Endothelial cell (in vitro differentiated cells): ENCODE results near the gene PRPF38B. TPM values are rescaled to one million over a fixed set of nuclear protein-coding genes. Genes with fewer than 3 reads are reported as not detected.

Source experiments
- DNase-seq: peaks from one replicate; pipeline ENCODE4 v3.0.0; 2021; ENCODE audit warnings: low spot score
- H3K27ac Mint-ChIP-seq: one replicate; pipeline ENCODE4 v1.8.0; 2021; ENCODE audit warnings: mixed read lengths, inconsistent platforms; ENCODE audit not compliant: unreplicated experiment
- H3K27me3 Mint-ChIP-seq: one replicate; pipeline ENCODE4 v1.8.0; 2021; ENCODE audit warnings: mild to moderate bottlenecking, moderate library complexity, mixed read lengths, inconsistent platforms; ENCODE audit not compliant: unreplicated experiment
- H3K36me3 Mint-ChIP-seq: one replicate; pipeline ENCODE4 v1.8.0; 2021; ENCODE audit warnings: mild to moderate bottlenecking, low read depth, mixed read lengths, inconsistent platforms; ENCODE audit not compliant: unreplicated experiment
- H3K4me1 Mint-ChIP-seq: one replicate; pipeline ENCODE4 v1.8.0; 2021; ENCODE audit warnings: mild to moderate bottlenecking, mixed read lengths, inconsistent platforms; ENCODE audit not compliant: unreplicated experiment
- H3K4me3 Mint-ChIP-seq: one replicate; pipeline ENCODE4 v1.8.0; 2021; ENCODE audit warnings: mild to moderate bottlenecking, mixed read lengths, inconsistent platforms; ENCODE audit not compliant: unreplicated experiment
- H3K9me3 Mint-ChIP-seq: one replicate; pipeline ENCODE4 v1.8.0; 2021; ENCODE audit warnings: mixed read lengths, inconsistent platforms; ENCODE audit not compliant: unreplicated experiment
- CTCF ChIP-seq: fragments of 200-600 bp; sonication (generic); IDR thresholded peaks from one replicate; pipeline ENCODE4 v1.5.0; 2021; ENCODE audit warnings: antibody characterized with exemption; ENCODE audit not compliant: unreplicated experiment
- total RNA-seq: library from RNA; stranded (reverse); fragmentation: NEBNext Ultra II Directional; extraction: Animal tissue kit (Norgen Biotek cat#: 25700); gene quantifications from one replicate; pipeline ENCODE4 v1.2.1, GENCODE V29; 2021; ENCODE audit not compliant: unreplicated experiment

PRPF38B gene
- total RNA-seq, 1 donor from 2014 or later: 54.3 TPM

GRCh38 chr1:108715932-108716331 lies 23.8 kb downstream of the PRPF38B start:
- no peaks in the 10 kb centered on the region for H3K9me3 Mint-ChIP-seq
- H3K4me3 Mint-ChIP-seq: no peak overlapping the region
- peaks cover 9% of the 10 kb centered on the region for H3K4me1 Mint-ChIP-seq
- H3K27me3 Mint-ChIP-seq: no peaks in the 10 kb centered on the region
- TF ChIP-seq CTCF: no peak
- DNase-seq: no peak
- no peaks in the 10 kb centered on the region for H3K36me3 Mint-ChIP-seq
- peak overlapping the region; percentile 19 for H3K27ac Mint-ChIP-seq

- H3K36me3 Mint-ChIP-seq: no peaks in the 10 kb centered on the region
- H3K4me1 Mint-ChIP-seq: peaks cover 12% of the 10 kb centered on the region
- TF ChIP-seq CTCF: no peak
- H3K9me3 Mint-ChIP-seq: no peaks in the 10 kb centered on the region
- H3K4me3 Mint-ChIP-seq: no peak overlapping the region
- no peak for DNase-seq
- H3K27ac Mint-ChIP-seq: no peak overlapping the region
- H3K27me3 Mint-ChIP-seq: no peaks in the 10 kb centered on the region
Measured at GRCh38 chr1:108716437-108717230, 24.5 kb downstream of the PRPF38B start.

GRCh38 chr1:108717774-108718316 lies 25.7 kb downstream of the PRPF38B start:
- peaks cover 13% of the 10 kb centered on the region for H3K4me1 Mint-ChIP-seq
- H3K27ac Mint-ChIP-seq: no peak overlapping the region
- no peaks in the 10 kb centered on the region for H3K36me3 Mint-ChIP-seq
- DNase-seq: no peak
- H3K4me3 Mint-ChIP-seq: no peak overlapping the region
- no peaks in the 10 kb centered on the region for H3K9me3 Mint-ChIP-seq
- no peaks in the 10 kb centered on the region for H3K27me3 Mint-ChIP-seq
- TF ChIP-seq CTCF: no peak

GRCh38 chr1:108718927-108719655 lies 27.0 kb downstream of the PRPF38B start:
- DNase-seq: no peak

More at GRCh38 chr1:108718927-108719655, 27.0 kb downstream of the PRPF38B start:
- H3K4me3 Mint-ChIP-seq: no peak overlapping the region
- no peaks in the 10 kb centered on the region for H3K27me3 Mint-ChIP-seq
- H3K36me3 Mint-ChIP-seq: no peaks in the 10 kb centered on the region
- peaks cover 13% of the 10 kb centered on the region for H3K4me1 Mint-ChIP-seq
- no peaks in the 10 kb centered on the region for H3K9me3 Mint-ChIP-seq
- TF ChIP-seq CTCF: no peak
- no peak overlapping the region for H3K27ac Mint-ChIP-seq
